Mucosa of descending colon (tissue), 3 donors: Measurements from ENCODE around the gene CTR9. TPM values are rescaled to one million over a fixed set of nuclear protein-coding genes. Genes with fewer than 3 reads are reported as not detected.
A peak's percentile ranks its signal among the peaks of the same experiment; 100 is the strongest.

ENCODE experiments used
- ATAC-seq: fragments of 200-7000 bp; cut with Tn5 transposase; one replicate; pipeline ENCODE4 v1.9.1; 2020; ENCODE audit warnings: mild to moderate bottlenecking, moderate library complexity
- DNase-seq, 3 donors: peaks; one replicate each; pipeline ENCODE4 v3.0.0-alpha.2; 2020
- H3K36me3 ChIP-seq: fragments of 200-600 bp; one replicate; pipeline ENCODE4 v1.8.0; 2021; ENCODE audit warnings: low read depth, mild to moderate bottlenecking
- H3K4me1 ChIP-seq: fragments of 200-600 bp; one replicate; pipeline ENCODE4 v1.8.0; 2021; ENCODE audit warnings: low read depth, mild to moderate bottlenecking
- H3K4me3 ChIP-seq: fragments of 200-600 bp; one replicate; pipeline ENCODE4 v1.8.0; 2021; ENCODE audit warnings: mild to moderate bottlenecking
- H3K9me3 ChIP-seq: fragments of 200-600 bp; one replicate; pipeline ENCODE4 v1.8.0; 2021; ENCODE audit warnings: mild to moderate bottlenecking
- CTCF ChIP-seq: fragments of 200-600 bp; IDR thresholded peaks from one replicate; pipeline ENCODE4 v1.8.0; 2022; ENCODE audit warnings: antibody characterized with exemption, mild to moderate bottlenecking
- intact Hi-C, 2 donors: fragments of 100-400 bp; cut with DNase I in 1 of 2; cut with micrococcal nuclease in 1 of 2; formaldehyde crosslinking; loops; one replicate each; pipeline versions ENCODE4 v1.11.0 to v1.11.1; 2022; cut with DNase I, micrococcal nuclease
- total RNA-seq, 3 donors: library from RNA; stranded (reverse); fragmentation: NEBNext Ultra II Directional in 2 of 3; extraction: Animal tissue kit (Norgen Biotek cat#: 25700) in 2 of 3; gene quantifications; one replicate each; pipeline versions ENCODE4 v1.2.1 to v1.2.4, GENCODE V29; 2021 to 2023
- donor health status: DM: no; HTN: no; CAD: no; lungs with moderate emphysema.
- donor health status: DM: no; HTN: no; CAD: no.
- donor health status: DM: no; HTN: yes; CAD: no.

The CTR9 gene
- total RNA-seq, 3 donors from 2014 or later = 27.1 to 30.9 (median 27.4) TPM

GRCh38 chr11:10725114-10725906, 25.7 kb upstream of the CTR9 start:
- intact Hi-C loops = no loop called here
- H3K36me3 ChIP-seq = no peaks in the 10 kb centered on the region
- no peak overlapping the region for H3K4me3 ChIP-seq
- no peak for DNase-seq
- no peaks in the 10 kb centered on the region for H3K4me1 ChIP-seq
- no peak for TF ChIP-seq CTCF
- peak; percentile 39 for ATAC-seq
- H3K9me3 ChIP-seq = no peaks in the 10 kb centered on the region

GRCh38 chr11:10725907-10726253, 25.2 kb upstream of the CTR9 start:
- H3K4me1 ChIP-seq = no peaks in the 10 kb centered on the region
- no peaks in the 10 kb centered on the region for H3K36me3 ChIP-seq
- no peak for TF ChIP-seq CTCF
- ATAC-seq (no peak), DNase-seq (no peak)
- H3K4me3 ChIP-seq = no peak overlapping the region
- H3K9me3 ChIP-seq = no peaks in the 10 kb centered on the region
- intact Hi-C loops = no loop called here

GRCh38 chr11:10727146-10727851, 23.7 kb upstream of the CTR9 start:
- peak in 1 of 3 donors; percentile 17 for DNase-seq
- no peak overlapping the region for H3K4me3 ChIP-seq
- peak; percentile 26 for ATAC-seq
- intact Hi-C loops = no loop called here
- TF ChIP-seq CTCF = no peak
- no peaks in the 10 kb centered on the region for H3K4me1 ChIP-seq
- no peaks in the 10 kb centered on the region for H3K36me3 ChIP-seq
- H3K9me3 ChIP-seq = no peaks in the 10 kb centered on the region

- TF ChIP-seq CTCF = no peak
- H3K9me3 ChIP-seq = no peaks in the 10 kb centered on the region
- no peaks in the 10 kb centered on the region for H3K4me1 ChIP-seq
- ATAC-seq = no peak
- no peaks in the 10 kb centered on the region for H3K36me3 ChIP-seq
- H3K4me3 ChIP-seq = no peak overlapping the region
- DNase-seq = no peak
- intact Hi-C loops = no loop called here
Measured at GRCh38 chr11:10728154-10728553, 22.9 kb upstream of the CTR9 start.

- TF ChIP-seq CTCF = no peak
- Histone ChIP-seq H3K4me3 (no peak overlapping the region), H3K4me1 (no peaks in the 10 kb centered on the region), H3K9me3 (no peaks in the 10 kb centered on the region), H3K36me3 (no peaks in the 10 kb centered on the region)
- no peak for DNase-seq
- intact Hi-C loops = no loop called here
- ATAC-seq = no peak
Measured at GRCh38 chr11:10728789-10729472, 22.1 kb upstream of the CTR9 start.
